HG03064 (cell line): ENCODE measurements around the gene KMT5C.

Source experiments
- ATAC-seq: cut with Tn5 transposase; IDR thresholded peaks from one replicate; pipeline ENCODE4 v1.9.1; 2021; ENCODE audit warnings: low read depth; ENCODE audit not compliant: unreplicated experiment

The KMT5C gene

DNA sequence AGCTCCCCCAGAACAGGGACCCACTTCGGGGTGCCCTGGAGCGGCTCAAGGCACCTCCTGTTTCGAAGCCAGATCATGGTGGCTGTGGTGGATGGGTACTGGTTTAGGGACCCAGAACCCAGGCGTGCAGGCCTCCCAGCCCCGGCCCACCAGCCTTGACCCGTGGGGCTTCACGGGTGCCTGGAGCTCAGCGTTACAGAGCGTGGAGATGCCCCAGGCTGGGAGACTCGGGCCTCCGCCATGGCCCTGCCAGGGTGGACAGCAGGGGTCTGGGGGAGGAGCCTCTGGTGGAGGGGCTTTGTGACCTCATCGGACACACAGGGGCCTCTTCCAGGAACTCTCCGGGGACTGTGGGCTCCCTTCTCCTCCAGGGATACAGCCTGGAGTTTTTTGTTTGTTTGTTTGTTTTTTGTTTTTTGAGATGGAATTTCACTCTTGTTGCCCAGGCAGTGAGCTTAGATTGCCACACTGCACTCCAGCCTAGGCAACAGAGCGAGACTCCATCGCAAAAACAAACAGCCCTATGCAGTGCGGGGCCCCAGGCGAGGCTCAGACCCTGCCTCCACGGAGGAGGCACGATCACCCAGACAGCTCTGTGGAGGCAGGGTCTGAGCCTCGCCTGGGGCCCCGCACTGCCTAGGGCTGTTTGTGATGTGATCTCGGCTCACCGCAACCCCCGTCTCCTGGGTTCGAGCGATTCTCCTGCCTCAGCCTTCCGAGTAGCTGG, 23.5 kb downstream of the KMT5C start, which contains the start of gene GARIN5B:
Gene GARIN5B (minus strand): TSS at position 271 of the 727 bp plus-strand sequence. CDS start 194 bp downstream, at position 77.
- ATAC-seq: no peak

DNA sequence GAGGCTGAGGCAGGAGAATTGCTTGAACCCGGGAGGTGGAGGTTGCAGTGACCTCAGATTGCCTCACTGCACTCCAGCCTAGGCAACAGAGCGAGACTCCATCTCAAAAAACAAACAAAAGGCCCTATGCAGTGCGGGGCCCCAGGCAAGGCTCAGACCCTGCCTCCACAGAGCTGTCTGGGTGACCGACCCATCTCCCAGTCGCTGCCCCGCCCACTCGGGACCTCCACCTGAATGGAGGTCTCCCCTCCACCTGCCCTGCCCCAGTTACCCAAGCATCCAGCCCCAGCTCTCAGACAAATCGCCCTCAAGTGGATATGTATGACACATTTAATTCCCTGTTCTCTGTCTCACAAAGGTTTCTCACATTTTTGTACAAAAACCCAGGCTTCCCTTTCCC, 25.6 kb downstream of the KMT5C start:
- no peak for ATAC-seq

DNA sequence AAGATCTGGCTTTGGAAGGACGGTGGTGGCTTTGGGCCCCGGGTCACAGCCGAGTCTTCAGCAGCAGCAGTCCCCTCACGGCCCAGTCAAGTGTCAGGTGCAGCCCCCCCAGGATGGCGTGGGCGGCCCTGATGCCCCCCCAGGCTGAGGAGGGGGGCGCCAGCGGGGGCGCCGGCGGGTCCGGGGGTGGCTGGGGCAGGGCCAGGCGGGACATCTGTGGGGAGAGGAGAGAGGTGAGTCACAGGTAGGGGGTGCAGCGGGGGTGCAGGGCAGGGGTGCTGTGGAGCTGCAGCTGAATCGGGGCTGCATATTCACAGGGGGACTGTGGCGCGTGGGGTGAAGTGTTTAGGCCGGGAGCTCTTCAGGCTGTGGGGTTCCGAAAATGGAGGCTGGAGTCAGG, 26.3 kb downstream of the KMT5C start:
- ATAC-seq: no peak

GRCh38 chr19:55366790-55367189, 27.1 kb downstream of the KMT5C start:
- ATAC-seq: no peak

- no peak for ATAC-seq
Measured at GRCh38 chr19:55368106-55368505, 28.4 kb downstream of the KMT5C start.

DNA sequence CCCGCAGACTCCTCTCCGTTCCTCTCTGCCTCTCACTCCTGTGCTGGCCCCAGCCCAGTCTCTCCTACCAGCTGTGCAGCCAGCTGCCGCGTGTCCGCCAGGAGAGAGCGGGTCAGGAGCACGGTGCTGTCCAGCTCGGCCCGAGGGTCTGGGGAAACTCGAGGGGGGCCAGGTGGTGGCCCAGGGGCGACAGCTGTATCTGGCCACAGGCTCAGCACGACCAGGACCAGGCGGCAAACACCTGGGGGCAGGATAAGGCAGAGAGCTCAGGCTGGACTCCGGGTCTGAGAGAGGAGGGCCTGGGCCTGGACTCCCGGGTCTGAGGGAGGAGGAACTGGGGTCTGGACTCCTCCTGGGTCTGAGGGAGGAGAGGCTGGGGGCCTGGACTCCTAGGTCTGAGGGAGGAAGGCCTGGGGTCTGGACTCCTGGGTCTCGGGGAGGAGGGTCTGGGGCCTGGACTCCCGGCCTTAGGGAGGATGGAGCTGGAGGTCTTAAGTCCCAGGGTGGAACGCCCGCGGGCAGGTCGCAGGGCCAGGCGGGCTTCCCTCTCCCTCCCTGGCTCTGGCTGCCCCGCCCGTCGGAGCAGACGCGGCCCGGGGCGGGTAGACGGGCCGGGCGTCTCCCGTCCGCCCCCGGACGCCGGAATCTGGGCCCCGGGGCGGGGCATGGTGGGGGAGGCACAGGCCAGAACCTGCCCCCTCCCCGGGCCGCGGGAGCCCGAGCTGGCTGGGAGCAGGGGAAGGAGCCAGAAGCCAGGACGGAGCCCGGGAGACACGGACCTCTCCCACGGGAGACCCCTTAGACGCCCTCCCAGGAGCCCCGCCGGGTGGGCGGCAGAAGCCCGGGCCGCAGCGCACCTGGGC, 29.3 kb downstream of the KMT5C start:
- no peak for ATAC-seq

DNA sequence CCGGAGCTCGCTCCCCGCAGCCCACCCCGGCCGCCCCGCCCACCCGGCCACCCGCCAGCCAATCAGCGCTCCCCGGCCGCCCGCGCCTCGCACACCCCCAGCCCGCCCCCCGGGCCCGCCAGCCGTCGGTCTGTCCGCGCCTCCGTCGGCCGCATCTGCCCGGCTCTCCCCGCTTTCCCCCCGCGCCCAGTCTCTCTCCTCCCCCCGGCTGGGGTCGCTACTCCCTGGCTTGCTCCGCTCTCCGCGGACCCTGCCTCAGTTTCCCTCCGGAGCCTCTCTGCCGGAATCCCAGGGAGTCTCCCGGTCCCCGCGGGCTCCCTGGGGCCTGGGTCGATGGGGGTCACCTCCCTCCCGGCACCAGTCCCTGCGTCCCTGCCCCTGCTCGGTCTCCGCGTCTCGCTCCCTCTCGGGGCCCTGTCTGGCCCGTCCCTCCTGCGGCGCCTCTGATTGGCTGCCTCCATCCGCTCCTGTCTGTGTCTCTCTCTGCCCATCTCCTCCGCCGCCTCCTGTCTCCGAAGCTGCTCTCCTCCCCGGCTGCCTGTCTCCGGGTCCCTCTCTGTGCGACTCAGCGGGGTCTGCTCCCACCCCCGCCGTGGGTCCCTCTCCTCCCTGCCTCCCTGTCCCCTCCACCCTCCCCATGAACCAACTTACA, 30.1 kb downstream of the KMT5C start:
- no peak for ATAC-seq

- no peak for ATAC-seq
Measured at GRCh38 chr19:55370305-55370988, 30.8 kb downstream of the KMT5C start, which contains the start of gene IL11. Gene IL11, minus strand, starts transcription at chr19:55370463. Its CDS starts 153 bp downstream, at chr19:55370310.

- no peak for ATAC-seq
Measured at GRCh38 chr19:55372316-55373081, 32.8 kb downstream of the KMT5C start.

DNA sequence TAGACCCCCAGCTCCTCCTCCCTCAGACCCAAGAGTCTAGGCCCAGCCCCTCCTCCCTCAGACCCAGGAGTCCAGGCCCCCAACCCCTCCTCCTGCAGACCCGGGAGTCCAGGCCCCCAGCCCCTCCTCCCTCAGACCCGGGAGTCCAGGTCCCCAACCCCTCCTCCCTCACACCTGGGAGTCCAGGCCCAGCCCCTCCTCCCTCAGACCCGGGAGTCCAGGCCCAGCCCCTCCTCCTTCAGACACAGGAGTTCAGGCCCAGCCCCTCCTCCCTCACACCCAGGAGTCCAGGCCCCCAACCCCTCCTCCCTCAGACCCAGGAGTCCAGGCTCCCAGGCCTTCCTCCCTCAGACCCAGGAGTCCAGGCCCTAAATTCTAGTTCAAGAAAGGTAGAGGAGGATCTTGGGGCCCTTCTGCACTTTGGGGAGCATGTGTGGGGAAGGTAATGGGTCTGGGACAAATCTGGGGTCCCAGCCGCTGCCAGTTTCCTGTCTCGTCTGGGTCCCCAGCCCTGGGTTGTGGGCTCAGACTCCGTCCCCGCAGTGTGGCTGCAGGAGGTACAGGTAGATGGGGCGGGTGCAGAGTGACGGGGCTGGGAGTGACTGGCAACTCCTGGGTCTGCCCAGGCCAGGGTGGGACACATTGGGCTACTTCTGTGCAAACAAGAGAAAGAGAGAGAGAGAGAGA, 33.8 kb downstream of the KMT5C start:
- ATAC-seq: no peak

GRCh38 chr19:55373993-55374757, 34.5 kb downstream of the KMT5C start:
- no peak for ATAC-seq

GRCh38 chr19:55376241-55376933, 36.7 kb downstream of the KMT5C start, which contains the start of gene TMEM190:
Gene TMEM190, plus strand, starts transcription at chr19:55376826. Its CDS starts 28 bp downstream, at chr19:55376854.
- ATAC-seq: no peak

- no peak for ATAC-seq
Measured at GRCh38 chr19:55377356-55378131, 37.9 kb downstream of the KMT5C start.

DNA sequence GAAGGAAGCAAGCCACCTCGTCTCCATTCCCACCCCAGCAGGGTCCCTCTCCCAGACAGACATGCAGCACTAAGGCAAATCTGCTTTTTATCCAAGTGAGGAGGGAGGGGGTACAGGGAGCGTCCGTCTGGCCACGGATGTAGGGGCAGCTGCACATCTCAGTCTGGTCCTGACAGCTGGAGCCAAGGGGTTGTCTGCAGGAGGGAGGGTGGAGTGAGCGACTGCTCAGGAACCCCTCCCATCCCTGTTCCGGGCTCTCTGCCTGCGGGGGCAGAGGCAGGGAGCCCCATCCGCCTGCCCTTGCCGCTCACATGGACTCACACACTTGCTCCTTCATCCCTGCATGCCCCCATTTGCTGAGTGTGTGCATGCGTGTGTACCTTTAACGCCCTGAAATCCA, 39.5 kb downstream of the KMT5C start:
- no peak for ATAC-seq

DNA sequence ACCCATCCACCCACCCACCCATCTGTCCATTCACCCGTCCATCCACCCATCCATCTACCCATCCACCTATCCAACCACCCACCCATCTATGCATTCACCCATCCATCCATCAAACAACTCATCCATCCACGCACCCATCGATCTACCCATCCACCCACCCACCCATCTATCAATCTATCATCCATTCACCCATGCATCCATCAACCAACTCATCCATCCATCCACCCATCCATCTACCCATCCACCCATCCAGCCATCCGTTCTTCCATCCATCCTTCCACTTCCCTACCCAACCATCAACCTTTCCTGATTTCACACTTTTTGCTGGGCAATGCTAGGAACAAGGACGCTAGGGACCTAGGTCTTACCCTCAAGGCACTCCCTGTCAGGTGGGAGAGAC, 42.3 kb downstream of the KMT5C start:
- ATAC-seq: no peak

- ATAC-seq: no peak
Measured at GRCh38 chr19:55382522-55383054, 42.9 kb downstream of the KMT5C start.
